ENCODE results near the gene RAB19.
"Not testable (repeated sequence)": the region's sequence is repeated elsewhere in the genome, so short reads cannot be mapped to it uniquely, and the experiment has no call there.

RAB19 gene

GRCh38 chr7:140448781-140449480 is 45.1 kb downstream of the RAB19 start:
- intact Hi-C loops (cut with DNase I): no loop called here
- peak in 1 of 10 donors; percentile 4 for DNase-seq

DNA sequence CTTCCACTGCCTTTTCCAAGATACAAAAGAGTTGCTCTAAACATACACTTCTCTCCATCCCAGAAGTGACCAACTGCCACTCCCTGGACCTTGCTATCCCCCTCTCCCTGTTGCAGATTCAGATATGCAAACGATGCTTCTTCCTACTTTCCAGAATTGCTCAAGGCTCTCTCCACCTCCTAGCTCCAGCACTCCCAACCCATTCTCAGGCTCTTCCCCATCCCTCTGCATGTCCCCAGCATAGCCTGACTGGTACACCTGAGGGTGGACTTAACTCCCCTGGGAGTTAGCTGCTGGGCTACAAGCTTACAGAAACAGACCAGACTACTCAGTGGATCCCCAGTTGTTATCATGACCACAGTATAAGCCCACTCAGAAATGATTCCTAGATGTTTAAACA is 47.9 kb downstream of the RAB19 start:
- intact Hi-C loops (cut with DNase I): no loop called here
- no peak for DNase-seq

GRCh38 chr7:140453273-140453672 is 49.4 kb downstream of the RAB19 start:
- DNase-seq: no peak
- intact Hi-C loops (cut with DNase I): no loop called here

- intact Hi-C loops (cut with DNase I): not testable (repeated sequence)
- DNase-seq: peak in 1 of 10 donors; percentile 30
These were observed 50.2 kb downstream of the RAB19 start for GRCh38 chr7:140453785-140454656.

GRCh38 chr7:140454657-140455015 is 50.8 kb downstream of the RAB19 start:
- intact Hi-C loops (cut with DNase I): no loop called here
- DNase-seq: no peak

- intact Hi-C loops (cut with DNase I): no loop called here
These were observed 51.9 kb downstream of the RAB19 start for GRCh38 chr7:140455743-140456142.

DNA sequence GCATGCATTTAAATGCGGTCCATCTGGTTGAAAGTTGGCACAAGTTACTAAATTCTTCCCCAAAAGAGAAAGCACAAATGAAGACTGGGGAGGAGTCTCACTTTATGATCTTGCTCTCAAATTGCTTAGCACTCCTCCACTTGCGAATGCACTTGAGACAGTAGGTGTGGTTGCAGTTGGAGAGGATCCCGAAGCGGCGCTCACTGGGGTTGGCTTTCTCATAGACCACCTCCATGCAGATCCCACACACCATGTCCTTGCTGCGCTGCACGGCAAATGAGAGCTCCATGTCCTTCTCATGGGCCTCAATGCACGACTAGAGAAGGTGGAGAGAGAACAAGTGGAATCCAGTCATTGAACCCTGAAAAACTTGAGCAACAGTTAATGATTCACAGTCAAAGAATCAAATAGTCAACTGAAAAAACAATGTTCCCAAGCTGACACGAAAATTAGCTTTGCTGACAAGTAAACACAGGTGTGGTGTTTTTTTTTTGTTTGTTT is 52.7 kb downstream of the RAB19 start:
- intact Hi-C loops (cut with DNase I): no loop called here
- DNase-seq: peak in 3 of 10 donors; percentile 6 to 82 (median 22)

More at GRCh38 chr7:140455743-140456142, 51.9 kb downstream of the RAB19 start:
- DNase-seq: peak in 1 of 10 donors; percentile 6

GRCh38 chr7:140458201-140458600 is 54.3 kb downstream of the RAB19 start:
- no peak for DNase-seq
- intact Hi-C loops (cut with DNase I): no loop called here

- no peak for DNase-seq
- intact Hi-C loops (cut with DNase I): no loop called here
These were observed 55.1 kb downstream of the RAB19 start for GRCh38 chr7:140458916-140459315.

DNA sequence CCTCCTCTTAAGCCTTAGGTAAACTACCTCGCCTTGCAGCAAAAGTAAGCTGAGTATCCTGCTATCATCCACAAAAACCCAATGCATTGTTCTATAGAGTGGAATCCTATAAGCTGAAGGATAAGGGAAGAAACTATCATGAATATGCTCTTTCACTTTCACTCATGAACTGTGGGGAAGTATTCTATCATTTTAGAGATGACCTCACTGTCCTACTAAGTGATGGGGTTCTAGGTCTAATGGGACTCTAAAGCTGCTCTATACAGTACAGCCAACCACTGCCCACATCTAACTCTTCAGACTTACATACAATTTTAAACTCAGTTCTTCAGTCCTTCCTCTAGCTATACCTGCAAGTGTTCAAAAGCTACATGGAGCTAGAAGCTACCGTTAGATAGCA is 59.3 kb downstream of the RAB19 start:
- no peak for DNase-seq
- intact Hi-C loops (cut with DNase I): no loop called here

DNA sequence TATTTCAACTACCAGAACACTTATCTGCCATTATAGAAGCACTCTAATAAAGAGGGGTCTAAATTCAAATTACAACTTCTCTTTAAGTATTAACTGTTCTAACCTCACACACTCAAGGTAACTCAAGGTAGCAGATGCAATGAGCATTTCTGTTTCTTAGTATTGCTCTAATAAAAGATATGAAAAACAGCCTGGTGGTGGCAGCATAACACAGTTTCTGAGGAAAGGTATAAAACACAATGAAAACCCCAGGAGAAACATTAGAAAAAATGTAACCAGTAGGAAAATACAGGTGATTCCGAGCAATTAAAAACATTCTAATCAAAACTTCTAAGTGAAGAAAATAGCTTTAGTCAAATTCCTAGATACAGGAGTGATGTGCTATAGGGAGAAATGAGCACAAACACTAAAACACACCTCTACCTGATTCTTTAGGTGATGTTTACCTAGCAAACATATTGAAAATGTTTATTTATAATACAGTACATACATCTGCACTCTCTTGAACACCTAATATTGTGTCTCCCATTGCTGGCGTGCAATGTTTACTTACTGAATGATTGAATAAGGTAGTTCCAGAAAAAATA is 72.0 kb downstream of the RAB19 start:
- DNase-seq: peak in 2 of 10 donors; percentile 17 to 19
- intact Hi-C loops (cut with DNase I): loop anchor here (5.0 to 10.0 kb wide), 2 partner anchors 176 to 539 kb away; partner anchors contain the start of gene MRPS33

DNA sequence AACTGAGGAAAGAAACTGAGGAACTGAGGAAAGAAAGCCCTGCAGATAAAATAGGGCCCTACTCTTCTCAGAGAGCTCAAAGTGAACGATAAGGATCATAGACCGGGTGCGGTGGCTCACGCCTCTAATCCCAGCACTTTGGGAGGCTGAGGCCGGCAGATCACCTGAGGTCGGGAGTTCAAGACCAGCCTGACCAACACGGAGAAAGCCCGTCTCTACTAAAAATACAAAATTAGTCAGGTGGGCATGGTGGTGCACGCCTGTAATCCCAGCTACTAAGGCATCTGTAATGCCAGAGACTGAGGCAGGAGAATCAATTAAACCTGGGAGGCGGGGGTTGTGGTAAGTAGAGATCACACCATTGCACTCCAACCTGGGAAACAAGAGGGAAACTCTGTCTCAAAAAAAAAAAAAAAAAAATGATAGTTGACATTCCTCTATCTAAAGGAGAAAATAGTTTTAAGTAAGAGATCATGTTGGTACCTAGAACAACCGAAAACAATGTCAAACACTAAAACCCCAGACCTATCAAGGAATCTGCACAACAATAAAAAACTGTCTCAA is 72.9 kb downstream of the RAB19 start:
- intact Hi-C loops (cut with DNase I): loop anchor here (5.0 to 10.0 kb wide), 2 partner anchors 176 to 538 kb away; partner anchors contain the start of gene MRPS33
- no peak for DNase-seq

Data from posterior cingulate gyrus (tissue), 11 donors.